Measurements from ENCODE around the gene THAP9.

The THAP9 gene

DNA sequence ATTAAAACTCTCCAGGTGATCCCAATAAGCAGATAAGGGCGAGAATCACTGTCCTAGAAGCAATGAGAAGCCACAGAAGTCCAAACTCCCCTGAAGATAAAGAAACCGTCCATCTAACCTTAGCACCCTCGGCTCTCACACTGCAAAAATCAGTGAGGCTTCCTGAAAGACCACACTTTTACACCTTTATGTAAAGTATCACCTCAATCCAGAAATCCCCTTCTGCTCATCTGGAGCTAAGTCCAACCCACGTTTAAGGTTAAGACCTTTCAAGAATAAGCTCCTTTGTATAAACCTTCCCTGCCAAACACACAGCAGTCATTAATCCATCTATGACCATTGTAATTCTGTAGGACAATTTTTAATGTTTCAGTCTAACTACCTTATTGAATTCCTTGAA lies 68.4 kb downstream of the THAP9 start:
- no peak for DNase-seq

DNA sequence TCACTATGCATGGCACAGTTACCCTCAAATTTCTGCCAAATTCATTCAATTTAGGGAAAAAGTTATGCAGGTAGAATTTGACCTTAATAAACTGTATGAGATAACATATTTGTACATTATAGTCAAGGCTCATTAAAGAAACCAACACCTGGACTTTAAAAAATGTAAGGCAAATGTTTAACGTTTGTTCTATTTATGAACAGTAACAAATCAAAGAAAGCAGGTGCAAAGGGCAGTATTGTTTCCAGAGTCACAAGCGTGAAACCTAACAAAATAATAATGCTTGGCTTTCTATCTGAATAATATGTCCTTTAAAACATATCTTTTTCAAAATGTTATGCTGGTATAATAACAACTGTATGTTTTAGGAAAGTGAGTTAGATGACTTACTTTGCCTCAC lies 68.9 kb downstream of the THAP9 start:
- no peak for DNase-seq
